ENCODE measurements around the gene MX2. TPM values are rescaled to one million over a fixed set of nuclear protein-coding genes. Genes with fewer than 3 reads are reported as not detected.
"Not testable (repeated sequence)": the region's sequence is repeated elsewhere in the genome, so short reads cannot be mapped to it uniquely, and the experiment has no call there.

Gene MX2, protein sequence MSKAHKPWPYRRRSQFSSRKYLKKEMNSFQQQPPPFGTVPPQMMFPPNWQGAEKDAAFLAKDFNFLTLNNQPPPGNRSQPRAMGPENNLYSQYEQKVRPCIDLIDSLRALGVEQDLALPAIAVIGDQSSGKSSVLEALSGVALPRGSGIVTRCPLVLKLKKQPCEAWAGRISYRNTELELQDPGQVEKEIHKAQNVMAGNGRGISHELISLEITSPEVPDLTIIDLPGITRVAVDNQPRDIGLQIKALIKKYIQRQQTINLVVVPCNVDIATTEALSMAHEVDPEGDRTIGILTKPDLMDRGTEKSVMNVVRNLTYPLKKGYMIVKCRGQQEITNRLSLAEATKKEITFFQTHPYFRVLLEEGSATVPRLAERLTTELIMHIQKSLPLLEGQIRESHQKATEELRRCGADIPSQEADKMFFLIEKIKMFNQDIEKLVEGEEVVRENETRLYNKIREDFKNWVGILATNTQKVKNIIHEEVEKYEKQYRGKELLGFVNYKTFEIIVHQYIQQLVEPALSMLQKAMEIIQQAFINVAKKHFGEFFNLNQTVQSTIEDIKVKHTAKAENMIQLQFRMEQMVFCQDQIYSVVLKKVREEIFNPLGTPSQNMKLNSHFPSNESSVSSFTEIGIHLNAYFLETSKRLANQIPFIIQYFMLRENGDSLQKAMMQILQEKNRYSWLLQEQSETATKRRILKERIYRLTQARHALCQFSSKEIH
- polyA plus RNA-seq (not detected in 2 replicates), polyA minus RNA-seq (not detected in 2 replicates)

DNA sequence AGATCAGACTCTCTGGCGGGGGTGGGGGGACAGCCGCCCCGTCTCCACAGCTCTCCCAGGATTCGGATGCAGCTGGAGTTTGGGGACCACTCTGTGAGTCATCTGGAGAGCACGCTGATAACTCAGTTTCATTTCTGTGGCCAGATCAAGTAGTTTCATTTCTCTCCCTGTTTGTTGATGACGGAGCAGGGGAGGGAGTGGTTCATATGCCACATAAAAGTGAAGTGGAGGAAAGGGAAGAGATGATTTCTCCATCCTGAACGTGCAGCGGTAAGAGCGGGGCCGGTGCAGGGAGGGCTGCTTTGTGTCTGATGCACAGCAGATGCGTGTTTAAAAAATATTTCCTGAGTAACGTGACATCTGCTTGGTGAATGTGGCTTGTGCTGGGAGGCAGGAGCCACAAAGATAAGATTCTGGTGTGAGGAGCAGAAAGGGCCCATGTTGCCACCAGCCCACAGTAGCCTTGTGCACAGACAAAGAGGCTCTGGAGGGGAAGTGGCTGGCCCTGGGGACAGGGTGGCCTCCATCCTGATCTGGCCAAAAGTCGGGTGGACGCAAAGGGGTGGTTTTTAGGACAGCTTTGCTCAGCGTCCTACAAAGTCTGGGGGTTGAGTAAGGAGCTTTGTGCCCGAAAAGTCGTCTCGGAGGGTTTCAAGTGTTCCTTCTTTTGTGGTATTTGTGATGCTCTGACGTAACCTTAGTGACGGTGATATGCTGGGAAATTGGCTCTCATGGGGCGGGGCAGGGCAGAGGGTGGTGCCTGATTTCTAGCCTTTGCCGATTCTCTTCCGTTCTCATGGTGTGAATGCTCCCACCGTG lies at the start of gene MX2:
Gene MX2, plus strand, starts transcription at position 242 of the 819 bp plus-strand sequence. CDS start 14,880 bp downstream, outside the sequence.
- no peak within 1 kb of the TSS for H3K9ac ChIP-seq (ENCODE audit: low read length)
- H3K79me2 ChIP-seq (replicated peaks; ENCODE audit: insufficient read depth, low read length), result no peaks in the 10 kb centered on the region
- no peak within 1 kb of the TSS for H3K4me2 ChIP-seq (ENCODE audit: low read length)
- H4K20me1 ChIP-seq (ENCODE audit: insufficient read depth), result no peaks in the 10 kb centered on the region
- H3K9me2 ChIP-seq (ENCODE audit: insufficient read depth, low read length), result no peaks in the 10 kb centered on the region
- no peaks in the 10 kb centered on the region for H3K36me3 ChIP-seq (ENCODE audit: insufficient read depth, low read length)
- no peak within 1 kb of the TSS for H2AFZ ChIP-seq (ENCODE audit: low read depth, low read length)
- H3F3A ChIP-seq (ENCODE audit: insufficient read depth, low read length, poor library complexity, severe bottlenecking), result no peaks in the 10 kb centered on the region
- TF ChIP-seq EZH2 (IDR thresholded peaks at IDR 0.05; ENCODE audit: borderline replicate concordance, insufficient read depth, low read length, poor library complexity, severe bottlenecking) (no peak), EP300 (conservative IDR thresholded peaks at IDR 0.05; ENCODE audit: poor library complexity, severe bottlenecking) (no peak)
- TF ChIP-seq, protein P1, sequence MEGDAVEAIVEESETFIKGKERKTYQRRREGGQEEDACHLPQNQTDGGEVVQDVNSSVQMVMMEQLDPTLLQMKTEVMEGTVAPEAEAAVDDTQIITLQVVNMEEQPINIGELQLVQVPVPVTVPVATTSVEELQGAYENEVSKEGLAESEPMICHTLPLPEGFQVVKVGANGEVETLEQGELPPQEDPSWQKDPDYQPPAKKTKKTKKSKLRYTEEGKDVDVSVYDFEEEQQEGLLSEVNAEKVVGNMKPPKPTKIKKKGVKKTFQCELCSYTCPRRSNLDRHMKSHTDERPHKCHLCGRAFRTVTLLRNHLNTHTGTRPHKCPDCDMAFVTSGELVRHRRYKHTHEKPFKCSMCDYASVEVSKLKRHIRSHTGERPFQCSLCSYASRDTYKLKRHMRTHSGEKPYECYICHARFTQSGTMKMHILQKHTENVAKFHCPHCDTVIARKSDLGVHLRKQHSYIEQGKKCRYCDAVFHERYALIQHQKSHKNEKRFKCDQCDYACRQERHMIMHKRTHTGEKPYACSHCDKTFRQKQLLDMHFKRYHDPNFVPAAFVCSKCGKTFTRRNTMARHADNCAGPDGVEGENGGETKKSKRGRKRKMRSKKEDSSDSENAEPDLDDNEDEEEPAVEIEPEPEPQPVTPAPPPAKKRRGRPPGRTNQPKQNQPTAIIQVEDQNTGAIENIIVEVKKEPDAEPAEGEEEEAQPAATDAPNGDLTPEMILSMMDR (IDR thresholded peaks at IDR 0.05; ENCODE audit: poor library complexity, severe bottlenecking), result no peak
- no peaks in the 10 kb centered on the region for H3K27me3 ChIP-seq (ENCODE audit: insufficient read depth, low read depth, low read length)
- no peaks in the 10 kb centered on the region for H3K9me3 ChIP-seq (ENCODE audit: low read length)
- H3K27ac ChIP-seq (ENCODE audit: low read length), result no peak within 1 kb of the TSS
- no peak within 1 kb of the TSS for H3K4me3 ChIP-seq (ENCODE audit: low read length)

DNA sequence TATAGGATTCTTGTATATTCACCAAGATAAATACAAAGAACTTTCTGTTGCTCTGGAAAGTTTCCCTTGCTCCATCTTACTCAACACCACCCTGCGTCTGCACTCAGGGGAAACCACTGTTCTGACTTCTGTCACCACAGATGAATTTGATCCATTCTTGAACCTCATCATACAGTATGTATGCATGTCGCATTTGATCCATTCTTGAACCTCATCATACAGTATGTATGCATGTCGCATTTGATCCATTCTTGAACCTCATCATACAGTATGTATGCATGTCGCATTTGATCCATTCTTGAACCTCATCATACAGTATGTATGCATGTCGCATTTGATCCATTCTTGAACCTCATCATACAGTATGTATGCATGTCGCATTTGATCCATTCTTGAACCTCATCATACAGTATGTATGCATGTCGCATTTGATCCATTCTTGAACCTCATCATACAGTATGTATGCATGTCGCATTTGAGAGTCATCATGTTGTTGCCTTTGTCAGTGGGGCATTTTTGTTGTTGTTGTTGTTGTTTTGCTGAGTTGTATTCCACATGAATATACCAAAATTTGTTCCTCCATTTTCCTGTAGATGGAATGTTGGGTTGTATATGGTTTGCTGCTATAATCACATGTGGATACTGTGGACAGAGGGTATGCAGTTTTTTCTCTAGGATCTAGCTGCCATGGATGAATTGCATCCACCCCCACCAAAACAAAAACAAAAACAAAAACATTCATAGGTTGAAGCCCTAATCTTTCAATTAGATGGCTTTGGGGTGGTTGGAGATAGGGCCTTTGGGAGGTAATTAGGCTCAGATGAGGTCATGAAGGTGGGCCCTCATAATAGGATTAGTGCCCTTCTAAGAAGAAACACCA lies 48.3 kb upstream of the MX2 start:
- H3K36me3 ChIP-seq (ENCODE audit: insufficient read depth, low read length); H3K79me2 ChIP-seq (replicated peaks; ENCODE audit: insufficient read depth, low read length); H3K4me3 ChIP-seq (ENCODE audit: low read length); H2AFZ ChIP-seq (ENCODE audit: low read depth, low read length); H3K9me3 ChIP-seq (ENCODE audit: low read length); H3K27ac ChIP-seq (ENCODE audit: low read length); H3F3A ChIP-seq (ENCODE audit: insufficient read depth, low read length, poor library complexity, severe bottlenecking); H3K9ac ChIP-seq (ENCODE audit: low read length); H3K9me2 ChIP-seq (ENCODE audit: insufficient read depth, low read length); H3K4me2 ChIP-seq (ENCODE audit: low read length); H4K20me1 ChIP-seq (ENCODE audit: insufficient read depth): not testable (repeated sequence)
- peaks cover 34% of the 10 kb centered on the region for H3K27me3 ChIP-seq (ENCODE audit: insufficient read depth, low read depth, low read length)

DNA sequence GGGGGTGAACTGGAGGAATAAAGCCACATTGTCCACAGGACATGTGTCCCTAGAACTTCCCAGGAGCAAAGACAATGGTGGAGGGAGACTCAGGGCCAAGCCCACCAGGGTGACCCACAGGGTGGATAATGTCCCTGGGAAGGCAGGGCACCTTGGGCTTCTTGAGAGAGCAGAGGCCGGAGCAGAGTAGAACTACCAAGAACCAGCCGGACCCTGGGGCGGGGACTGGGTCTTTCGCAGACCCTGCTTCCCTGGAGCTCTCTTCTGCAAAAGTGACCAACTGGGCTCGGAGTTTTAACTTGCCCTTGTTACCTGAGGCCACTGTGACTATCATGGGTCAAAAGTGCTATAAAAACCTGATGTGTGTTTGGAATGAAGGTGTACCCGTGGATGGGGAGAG lies 46.1 kb upstream of the MX2 start:
- Histone ChIP-seq H3K9me2 (ENCODE audit: insufficient read depth, low read length) (no peaks in the 10 kb centered on the region), H2AFZ (ENCODE audit: low read depth, low read length) (no peak overlapping the region), H4K20me1 (ENCODE audit: insufficient read depth) (no peaks in the 10 kb centered on the region), H3K79me2 (replicated peaks; ENCODE audit: insufficient read depth, low read length) (no peaks in the 10 kb centered on the region), H3K4me3 (ENCODE audit: low read length) (no peak overlapping the region), H3K27ac (ENCODE audit: low read length) (no peak overlapping the region), H3K4me2 (ENCODE audit: low read length) (no peak overlapping the region), H3K27me3 (ENCODE audit: insufficient read depth, low read depth, low read length) (peaks cover 34% of the 10 kb centered on the region), H3K9ac (ENCODE audit: low read length) (no peak overlapping the region), H3F3A (ENCODE audit: insufficient read depth, low read length, poor library complexity, severe bottlenecking) (no peaks in the 10 kb centered on the region), H3K9me3 (ENCODE audit: low read length) (no peaks in the 10 kb centered on the region), H3K36me3 (ENCODE audit: insufficient read depth, low read length) (no peaks in the 10 kb centered on the region)
- TF ChIP-seq, protein P2, sequence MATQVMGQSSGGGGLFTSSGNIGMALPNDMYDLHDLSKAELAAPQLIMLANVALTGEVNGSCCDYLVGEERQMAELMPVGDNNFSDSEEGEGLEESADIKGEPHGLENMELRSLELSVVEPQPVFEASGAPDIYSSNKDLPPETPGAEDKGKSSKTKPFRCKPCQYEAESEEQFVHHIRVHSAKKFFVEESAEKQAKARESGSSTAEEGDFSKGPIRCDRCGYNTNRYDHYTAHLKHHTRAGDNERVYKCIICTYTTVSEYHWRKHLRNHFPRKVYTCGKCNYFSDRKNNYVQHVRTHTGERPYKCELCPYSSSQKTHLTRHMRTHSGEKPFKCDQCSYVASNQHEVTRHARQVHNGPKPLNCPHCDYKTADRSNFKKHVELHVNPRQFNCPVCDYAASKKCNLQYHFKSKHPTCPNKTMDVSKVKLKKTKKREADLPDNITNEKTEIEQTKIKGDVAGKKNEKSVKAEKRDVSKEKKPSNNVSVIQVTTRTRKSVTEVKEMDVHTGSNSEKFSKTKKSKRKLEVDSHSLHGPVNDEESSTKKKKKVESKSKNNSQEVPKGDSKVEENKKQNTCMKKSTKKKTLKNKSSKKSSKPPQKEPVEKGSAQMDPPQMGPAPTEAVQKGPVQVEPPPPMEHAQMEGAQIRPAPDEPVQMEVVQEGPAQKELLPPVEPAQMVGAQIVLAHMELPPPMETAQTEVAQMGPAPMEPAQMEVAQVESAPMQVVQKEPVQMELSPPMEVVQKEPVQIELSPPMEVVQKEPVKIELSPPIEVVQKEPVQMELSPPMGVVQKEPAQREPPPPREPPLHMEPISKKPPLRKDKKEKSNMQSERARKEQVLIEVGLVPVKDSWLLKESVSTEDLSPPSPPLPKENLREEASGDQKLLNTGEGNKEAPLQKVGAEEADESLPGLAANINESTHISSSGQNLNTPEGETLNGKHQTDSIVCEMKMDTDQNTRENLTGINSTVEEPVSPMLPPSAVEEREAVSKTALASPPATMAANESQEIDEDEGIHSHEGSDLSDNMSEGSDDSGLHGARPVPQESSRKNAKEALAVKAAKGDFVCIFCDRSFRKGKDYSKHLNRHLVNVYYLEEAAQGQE (IDR thresholded peaks at IDR 0.05; ENCODE audit: borderline replicate concordance), result no peak
- TF ChIP-seq SMC3 (conservative IDR thresholded peaks at IDR 0.05; ENCODE audit: poor library complexity) (no peak), POLR2AphosphoS5 (IDR thresholded peaks at IDR 0.05) (no peak), MXI1 (conservative IDR thresholded peaks at IDR 0.05; ENCODE audit: poor library complexity, severe bottlenecking) (no peak), EZH2 (IDR thresholded peaks at IDR 0.05; ENCODE audit: borderline replicate concordance, insufficient read depth, low read length, poor library complexity, severe bottlenecking) (no peak), TAF1 (IDR thresholded peaks at IDR 0.05; ENCODE audit: low read depth) (no peak), RAD21 (conservative IDR thresholded peaks at IDR 0.05) (no peak), EP300 (conservative IDR thresholded peaks at IDR 0.05; ENCODE audit: poor library complexity, severe bottlenecking) (no peak)
- TF ChIP-seq, protein P1 (IDR thresholded peaks at IDR 0.05; ENCODE audit: poor library complexity, severe bottlenecking), result no peak

All from neural cell (in vitro differentiated cells).